Activated CD4-positive, alpha-beta T cell treated with anti-CD3 and anti-CD28 coated beads for 36 hours (primary cell): ENCODE data around the gene MACO1. TPM values are rescaled to one million over a fixed set of nuclear protein-coding genes. Genes with fewer than 3 reads are reported as not detected.

Experiments used
- ATAC-seq: fragments of 200-7000 bp; cut with Tn5 transposase; one replicate; pipeline ENCODE4 v1.10.0; 2021; ENCODE audit warnings: mild to moderate bottlenecking, moderate library complexity
- CTCF ChIA-PET: fragments of 350-600 bp; sonication (Branson Sonifier 250); formaldehyde crosslinking; loops from one replicate; lab custom pipeline; 2021; ENCODE audit warnings: antibody characterized with exemption; lab: Charles Lee
- POLR2A ChIA-PET: fragments of 350-600 bp; sonication (Branson Sonifier 250); formaldehyde crosslinking; loops from one replicate; lab custom pipeline; 2021; ENCODE audit warnings: antibody characterized with exemption, inconsistent platforms; lab: Charles Lee
- DNase-seq: peaks from one replicate; pipeline ENCODE4 v3.0.0-alpha.2; 2020
- H3K27ac Mint-ChIP-seq: one replicate; pipeline ENCODE4 v1.8.0; 2021; ENCODE audit warnings: mixed read lengths
- H3K27me3 Mint-ChIP-seq: one replicate; pipeline ENCODE4 v1.8.0; 2021; ENCODE audit warnings: mixed read lengths
- H3K36me3 Mint-ChIP-seq: one replicate; pipeline ENCODE4 v1.8.0; 2021; ENCODE audit warnings: low read depth, mixed read lengths
- H3K4me1 Mint-ChIP-seq: one replicate; pipeline ENCODE4 v1.8.0; 2021; ENCODE audit warnings: mixed read lengths
- H3K4me3 Mint-ChIP-seq: one replicate; pipeline ENCODE4 v1.8.0; 2021; ENCODE audit warnings: mild to moderate bottlenecking, moderate library complexity, mixed read lengths
- H3K9me3 Mint-ChIP-seq: one replicate; pipeline ENCODE4 v1.8.0; 2021; ENCODE audit warnings: low read depth, mixed read lengths
- intact Hi-C, 2 experiments: fragments of 100-400 bp; cut with DNase I in 1 of 2; cut with micrococcal nuclease in 1 of 2; formaldehyde crosslinking; loops; one replicate each; pipeline versions ENCODE4 v1.14.2 to v1.15.1; 2022 to 2024; cut with DNase I, micrococcal nuclease
- total RNA-seq, 2 experiments: library from RNA; stranded (reverse); gene quantifications; one replicate each; pipeline ENCODE4 v1.2.3, GENCODE V29; 2021

Gene MACO1
- total RNA-seq, 2 experiments from 2014 or later = 15.7 to 18.5 TPM

GRCh38 chr1:25536124-25536523 lies 105.4 kb downstream of the MACO1 start:
- intact Hi-C loops = no loop called here

GRCh38 chr1:25537153-25537831 lies 106.6 kb downstream of the MACO1 start:
- DNase-seq (no peak), ATAC-seq (no peak)
- intact Hi-C loops = no loop called here
- peaks cover 3% of the 10 kb centered on the region for H3K4me1 Mint-ChIP-seq
- ChIA-PET CTCF (interaction anchor here (1.5 to 3.6 kb wide), 2 partner anchors 16 to 82 kb away, joined by 4 to 12 read pairs; no protein-coding TSS in a partner anchor), POLR2A (no interaction called here)
- no peaks in the 10 kb centered on the region for H3K27me3 Mint-ChIP-seq
- no peaks in the 10 kb centered on the region for H3K36me3 Mint-ChIP-seq
- H3K27ac Mint-ChIP-seq = no peak overlapping the region
- H3K4me3 Mint-ChIP-seq = no peak overlapping the region
- H3K9me3 Mint-ChIP-seq = no peaks in the 10 kb centered on the region

More at GRCh38 chr1:25536124-25536523, 105.4 kb downstream of the MACO1 start:
- peaks cover 3% of the 10 kb centered on the region for H3K4me1 Mint-ChIP-seq
- no peaks in the 10 kb centered on the region for H3K9me3 Mint-ChIP-seq
- DNase-seq (no peak), ATAC-seq (no peak)
- ChIA-PET POLR2A (no interaction called here), CTCF (interaction anchor here (3.6 kb wide), 1 partner anchor 15 kb away, joined by 12 read pairs; no protein-coding TSS in a partner anchor)
- no peaks in the 10 kb centered on the region for H3K27me3 Mint-ChIP-seq
- H3K27ac Mint-ChIP-seq = no peak overlapping the region
- no peaks in the 10 kb centered on the region for H3K36me3 Mint-ChIP-seq
- H3K4me3 Mint-ChIP-seq = no peak overlapping the region

GRCh38 chr1:25538191-25538767 lies 107.6 kb downstream of the MACO1 start:
- no peaks in the 10 kb centered on the region for H3K36me3 Mint-ChIP-seq
- ChIA-PET CTCF (interaction anchor here (1.5 to 3.6 kb wide), 2 partner anchors 17 to 81 kb away, joined by 4 to 12 read pairs; no protein-coding TSS in a partner anchor), POLR2A (no interaction called here)
- no peak overlapping the region for H3K27ac Mint-ChIP-seq
- DNase-seq (no peak), ATAC-seq (no peak)
- no peak overlapping the region for H3K4me3 Mint-ChIP-seq
- no peaks in the 10 kb centered on the region for H3K27me3 Mint-ChIP-seq
- intact Hi-C loops = no loop called here
- no peaks in the 10 kb centered on the region for H3K9me3 Mint-ChIP-seq
- H3K4me1 Mint-ChIP-seq = peaks cover 3% of the 10 kb centered on the region

GRCh38 chr1:25540750-25541342 lies 110.1 kb downstream of the MACO1 start:
- DNase-seq (no peak), ATAC-seq (no peak)
- Mint-ChIP-seq H3K36me3 (no peaks in the 10 kb centered on the region), H3K4me3 (no peak overlapping the region), H3K9me3 (no peaks in the 10 kb centered on the region), H3K27me3 (no peaks in the 10 kb centered on the region), H3K27ac (no peak overlapping the region), H3K4me1 (peaks cover 18% of the 10 kb centered on the region)
- CTCF ChIA-PET = no interaction called here
- POLR2A ChIA-PET = no interaction called here
- intact Hi-C loops = loop anchor here in 1 of 2 experiments (5.0 kb wide), 1 partner anchor 256 kb away; no protein-coding TSS in a partner anchor

- Mint-ChIP-seq H3K36me3 (no peaks in the 10 kb centered on the region), H3K4me1 (peaks cover 22% of the 10 kb centered on the region), H3K27me3 (no peaks in the 10 kb centered on the region), H3K4me3 (no peak overlapping the region), H3K9me3 (no peaks in the 10 kb centered on the region), H3K27ac (no peak overlapping the region)
- DNase-seq (no peak), ATAC-seq (no peak)
- ChIA-PET CTCF (no interaction called here), POLR2A (no interaction called here)
- intact Hi-C loops = loop anchor here in 1 of 2 experiments (5.0 kb wide), 1 partner anchor 256 kb away; no protein-coding TSS in a partner anchor
These were observed 110.7 kb downstream of the MACO1 start for GRCh38 chr1:25541425-25541824.

GRCh38 chr1:25541889-25542658 lies 111.4 kb downstream of the MACO1 start:
- Mint-ChIP-seq H3K9me3 (no peaks in the 10 kb centered on the region), H3K4me1 (peaks cover 27% of the 10 kb centered on the region), H3K27me3 (no peaks in the 10 kb centered on the region), H3K4me3 (peak overlapping the region; percentile 80), H3K36me3 (no peaks in the 10 kb centered on the region), H3K27ac (no peak overlapping the region)
- intact Hi-C loops = loop anchor here in 1 of 2 experiments (5.0 kb wide), 1 partner anchor 255 kb away; no protein-coding TSS in a partner anchor
- ChIA-PET CTCF (interaction anchor here (0.7 to 0.9 kb wide), 2 partner anchors 19 to 266 kb away, joined by 3 read pairs; no protein-coding TSS in a partner anchor), POLR2A (no interaction called here)
- no peak for ATAC-seq
- DNase-seq = no peak

- ChIA-PET CTCF (interaction anchor here (1.1 kb wide), 1 partner anchor 18 kb away, joined by 3 read pairs; no protein-coding TSS in a partner anchor), POLR2A (interaction anchor here (1.8 kb wide), 1 partner anchor 22 kb away, joined by 11 read pairs; no protein-coding TSS in a partner anchor)
- no peak for DNase-seq
- Mint-ChIP-seq H3K36me3 (no peaks in the 10 kb centered on the region), H3K9me3 (no peaks in the 10 kb centered on the region), H3K4me1 (peaks cover 32% of the 10 kb centered on the region), H3K4me3 (peak overlapping the region; percentile 80), H3K27ac (no peak overlapping the region), H3K27me3 (no peaks in the 10 kb centered on the region)
- intact Hi-C loops = loop anchor here in 1 of 2 experiments (1.0 to 5.0 kb wide), 3 partner anchors 73 to 276 kb away; partner anchors contain the start of genes MAN1C1 and MTFR1L
- ATAC-seq = no peak
These were observed 112.3 kb downstream of the MACO1 start for GRCh38 chr1:25543005-25543424.

- peak; percentile 78 for DNase-seq
- Mint-ChIP-seq H3K36me3 (no peaks in the 10 kb centered on the region), H3K27ac (peak within 1 kb of the TSS; percentile 75), H3K4me3 (peak within 1 kb of the TSS; percentile 80), H3K9me3 (no peaks in the 10 kb centered on the region), H3K4me1 (peaks cover 34% of the 10 kb centered on the region), H3K27me3 (no peaks in the 10 kb centered on the region)
- ATAC-seq = peak; percentile 89
- ChIA-PET CTCF (interaction anchor here (1.1 to 1.4 kb wide), 2 partner anchors 18 to 29 kb away, joined by 3 to 6 read pairs; no protein-coding TSS in a partner anchor), POLR2A (interaction anchor here (0.6 to 1.8 kb wide), 2 partner anchors 22 to 244 kb away, joined by 3 to 11 read pairs; no protein-coding TSS in a partner anchor)
- intact Hi-C loops = loop anchor here in 1 of 2 experiments (1.0 to 5.0 kb wide), 4 partner anchors 73 to 276 kb away; partner anchors contain the start of genes MAN1C1, MTFR1L and TMEM50A
These were observed 112.9 kb downstream of the MACO1 start, which contains the start of gene LDLRAP1 for GRCh38 chr1:25543425-25544242. LDLRAP1 (plus strand) TSS chr1:25543606; CDS start chr1:25543699, 93 bp downstream.

- ChIA-PET CTCF (interaction anchor here (0.6 to 1.4 kb wide), 2 partner anchors 28 to 150 kb away, joined by 4 to 6 read pairs; no protein-coding TSS in a partner anchor), POLR2A (interaction anchor here (1.8 kb wide), 1 partner anchor 21 kb away, joined by 11 read pairs; no protein-coding TSS in a partner anchor)
- ATAC-seq (peak; percentile 15), DNase-seq (peak; percentile 41)
- Mint-ChIP-seq H3K4me1 (peaks cover 41% of the 10 kb centered on the region), H3K9me3 (no peaks in the 10 kb centered on the region), H3K36me3 (no peaks in the 10 kb centered on the region), H3K4me3 (peak overlapping the region; percentile 80), H3K27me3 (no peaks in the 10 kb centered on the region), H3K27ac (peak overlapping the region; percentile 75)
- intact Hi-C loops = loop anchor here in 1 of 2 experiments (2.0 to 5.0 kb wide), 2 partner anchors 206 to 253 kb away; partner anchors contain the start of gene TMEM50A
These were observed 113.6 kb downstream of the MACO1 start for GRCh38 chr1:25544243-25544764.
